Amygdala (tissue), 56 donors: ENCODE results near the gene STX1B.
A peak's percentile ranks its signal among the peaks of the same experiment; 100 is the strongest.
"Not testable (repeated sequence)": the region's sequence is repeated elsewhere in the genome, so short reads cannot be mapped to it uniquely, and the experiment has no call there.

Source experiments
- DNase-seq, 56 donors: peaks; one replicate each; lab custom pipeline; 2025; lab: John Stamatoyannopoulos, UW

The STX1B gene

GRCh38 chr16:31017756-31018155 is 7.3 kb upstream of the STX1B start:
- DNase-seq = not testable (repeated sequence)

- no peak for DNase-seq
These were observed 5.6 kb upstream of the STX1B start for GRCh38 chr16:31016018-31016417.

GRCh38 chr16:31013292-31013691 is 2.9 kb upstream of the STX1B start:
- not testable (repeated sequence) for DNase-seq

GRCh38 chr16:31011815-31012214 is 1.4 kb upstream of the STX1B start:
- DNase-seq = not testable (repeated sequence)

- DNase-seq = peak in 2 of 56 donors; percentile 5 to 64
These were observed 399 bp downstream of the STX1B start for GRCh38 chr16:31009894-31010584.

- no peak for DNase-seq
These were observed 1.3 kb downstream of the STX1B start for GRCh38 chr16:31009120-31009519.

GRCh38 chr16:31008551-31008950 is 1.9 kb downstream of the STX1B start:
- DNase-seq = no peak

GRCh38 chr16:31008149-31008548 is 2.3 kb downstream of the STX1B start:
- DNase-seq = no peak

- DNase-seq = no peak
These were observed 2.8 kb downstream of the STX1B start for GRCh38 chr16:31007684-31008083.

GRCh38 chr16:31006589-31006988 is 3.8 kb downstream of the STX1B start:
- DNase-seq = no peak

- DNase-seq = no peak
These were observed 4.4 kb downstream of the STX1B start for GRCh38 chr16:31006086-31006385.

- DNase-seq = no peak
These were observed 4.9 kb downstream of the STX1B start for GRCh38 chr16:31005350-31006085.

- DNase-seq = no peak
These were observed 5.8 kb downstream of the STX1B start for GRCh38 chr16:31004658-31005057.

GRCh38 chr16:31003744-31004143 is 6.7 kb downstream of the STX1B start:
- DNase-seq = no peak

- DNase-seq = no peak
These were observed 7.5 kb downstream of the STX1B start for GRCh38 chr16:31002862-31003341.

GRCh38 chr16:31002250-31002700 is 8.2 kb downstream of the STX1B start:
- peak in 2 of 56 donors; percentile 20 to 23 for DNase-seq

- no peak for DNase-seq
These were observed 8.8 kb downstream of the STX1B start for GRCh38 chr16:31001507-31002249.

- no peak for DNase-seq
These were observed 9.6 kb downstream of the STX1B start for GRCh38 chr16:31000671-31001382.

GRCh38 chr16:30998852-30999761 is 11.3 kb downstream of the STX1B start:
- peak in 6 of 56 donors; percentile 15 to 39 (median 26) for DNase-seq
